ENCODE results near the gene C7orf25.

The C7orf25 gene

GRCh38 chr7:42877862-42878261, 34.0 kb downstream of the C7orf25 start:
- no peak for DNase-seq (ENCODE audit: low spot score)

GRCh38 chr7:42876182-42877068, 35.4 kb downstream of the C7orf25 start:
- DNase-seq (ENCODE audit: low spot score), result peak; percentile 65

GRCh38 chr7:42869131-42870020, 42.5 kb downstream of the C7orf25 start:
- DNase-seq (ENCODE audit: low spot score), result no peak

GRCh38 chr7:42868480-42868879, 43.4 kb downstream of the C7orf25 start:
- no peak for DNase-seq (ENCODE audit: low spot score)

Data from iPS-NIHi11 (cell line).